GM19372 (cell line): ENCODE measurements around the gene ATP6V0C.

ENCODE experiments used
- ATAC-seq: cut with Tn5 transposase; IDR thresholded peaks from one replicate; pipeline ENCODE4 v1.9.1; 2021; ENCODE audit warnings: mild to moderate bottlenecking, low read depth, moderate library complexity; ENCODE audit not compliant: unreplicated experiment

The ATP6V0C gene

DNA sequence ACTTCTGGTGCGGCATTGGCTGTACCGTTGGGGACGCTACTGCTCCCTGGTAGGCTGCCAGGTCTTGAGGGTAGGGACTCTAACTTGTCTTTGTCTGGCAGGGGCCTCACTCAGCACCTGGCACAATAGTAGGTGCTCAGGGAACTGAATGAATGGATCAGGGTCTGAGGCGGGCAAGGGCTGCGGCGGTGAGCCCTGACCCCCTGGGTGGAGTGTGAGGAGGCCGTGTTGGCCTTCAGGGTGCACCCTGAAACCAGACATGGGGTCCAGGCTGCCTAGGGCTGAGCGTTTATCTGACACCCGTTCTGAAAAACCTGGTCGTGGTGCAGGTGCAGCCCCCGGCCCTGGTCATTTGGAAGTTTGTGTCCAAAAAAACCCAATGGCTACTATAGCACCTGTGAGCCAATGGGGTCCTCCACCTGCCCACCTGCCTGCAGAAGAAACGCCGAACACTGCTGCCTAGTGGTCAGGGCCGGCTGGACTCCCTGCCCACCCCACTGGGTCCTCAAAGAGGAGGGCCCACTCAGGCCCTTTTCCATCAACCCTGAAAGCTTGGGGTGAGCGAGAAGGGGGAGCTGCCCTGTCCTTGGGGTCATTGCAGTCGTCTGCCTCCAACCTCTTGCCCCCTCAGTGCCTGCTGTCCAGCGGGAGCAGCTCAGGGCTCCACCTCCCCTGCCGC, 4.9 kb upstream of the ATP6V0C start:
- ATAC-seq = no peak

DNA sequence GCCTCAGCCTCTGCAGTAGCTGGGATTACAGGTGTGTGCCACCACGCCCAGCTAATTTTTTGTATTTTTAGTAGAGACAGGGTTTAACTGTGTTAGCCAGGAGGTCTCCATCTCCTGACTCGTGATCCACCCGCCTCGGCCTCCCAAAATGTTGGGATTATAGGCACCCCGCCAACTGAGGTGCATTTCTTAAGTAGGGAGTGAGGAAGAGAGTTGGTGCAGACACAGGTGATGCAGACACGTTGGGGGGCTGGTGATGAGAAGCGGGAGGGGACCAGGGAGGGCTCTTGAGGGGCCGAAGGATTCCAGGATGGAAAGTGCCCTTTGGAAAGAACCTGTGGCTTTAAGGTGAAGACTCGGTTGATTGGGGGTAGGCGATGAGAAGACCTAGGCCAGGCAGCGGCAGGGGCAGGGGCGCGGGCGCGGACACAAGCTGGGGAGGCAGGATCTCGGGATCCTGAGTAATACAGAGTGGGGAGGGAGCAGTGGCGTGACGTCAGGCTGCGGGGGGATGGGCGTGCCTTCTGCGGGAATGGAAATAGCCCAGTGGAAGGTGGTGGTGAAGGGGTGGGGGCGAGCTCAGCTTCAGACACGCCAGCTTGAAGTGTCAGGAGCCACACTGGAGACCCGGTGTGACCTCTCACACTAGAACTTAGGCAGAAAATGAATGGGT, 2.5 kb upstream of the ATP6V0C start:
- no peak for ATAC-seq

DNA sequence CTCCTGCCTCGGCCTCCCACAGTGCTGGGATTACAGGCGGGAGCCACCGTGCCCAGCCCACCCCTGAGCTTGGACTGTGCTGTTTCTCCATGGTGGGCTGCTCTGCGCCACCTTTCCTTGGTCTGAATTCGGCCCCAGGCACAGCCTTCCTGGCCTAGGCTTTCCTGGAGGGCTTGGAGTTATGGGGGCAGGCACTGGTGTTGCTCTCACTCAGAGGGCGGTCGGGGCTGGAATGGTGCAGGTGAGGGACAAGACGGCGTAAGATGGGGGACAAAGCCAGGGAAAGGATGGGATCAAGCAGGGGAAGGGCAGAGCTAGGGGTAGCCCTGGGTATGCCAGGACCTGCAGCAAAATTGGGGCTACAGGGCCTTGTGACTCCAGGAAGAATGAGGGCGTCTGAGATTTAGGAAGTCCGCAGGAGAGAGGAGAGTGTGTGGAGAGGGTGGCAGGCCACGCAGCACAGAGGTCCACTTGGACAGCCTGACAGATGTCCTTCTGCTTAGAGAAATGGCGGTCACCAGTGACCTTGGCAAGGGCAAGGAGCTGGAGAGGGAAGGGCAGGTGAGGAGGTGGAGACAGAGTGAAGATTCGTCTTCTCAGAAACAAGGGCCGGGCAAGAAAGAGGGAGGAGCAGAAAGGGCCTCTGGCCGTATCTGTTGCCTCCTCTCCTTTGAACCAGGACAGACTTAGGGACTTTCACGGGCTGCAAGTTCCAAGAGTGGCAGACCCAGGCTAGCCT, 1.6 kb upstream of the ATP6V0C start:
- no peak for ATAC-seq

DNA sequence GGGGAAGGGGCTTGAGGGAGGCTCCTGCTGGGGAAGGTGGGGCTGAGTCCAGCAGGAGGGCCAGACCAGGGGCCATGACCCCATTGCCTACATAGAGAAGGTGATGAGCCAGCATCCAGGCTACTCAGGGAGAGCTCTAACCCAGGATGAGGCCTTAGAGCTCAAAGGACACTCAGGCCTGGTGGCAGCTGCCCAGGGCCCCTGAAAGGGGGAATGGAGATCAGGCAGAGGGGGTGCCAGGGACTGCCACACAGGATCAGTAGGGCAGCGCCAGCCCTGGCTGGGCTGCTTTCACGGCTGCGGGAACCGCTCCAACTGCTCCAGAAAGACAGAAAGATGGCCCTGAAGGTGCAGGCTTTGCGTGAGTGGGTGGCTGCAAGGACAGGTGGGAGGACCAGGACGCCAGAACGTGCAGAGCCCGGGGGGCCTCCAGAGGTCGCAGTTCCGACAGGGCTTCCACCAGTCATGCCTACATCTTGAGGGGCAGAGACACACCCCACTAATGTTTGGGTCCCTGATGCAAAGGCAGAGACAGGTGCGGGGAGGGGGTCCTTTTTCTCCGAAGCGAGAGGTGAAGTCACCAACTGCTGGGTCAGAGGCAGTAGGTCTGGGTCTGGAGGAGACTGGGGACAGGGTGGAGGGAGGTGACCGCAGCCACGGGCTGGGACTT, 882 bp upstream of the ATP6V0C start:
- no peak for ATAC-seq

DNA sequence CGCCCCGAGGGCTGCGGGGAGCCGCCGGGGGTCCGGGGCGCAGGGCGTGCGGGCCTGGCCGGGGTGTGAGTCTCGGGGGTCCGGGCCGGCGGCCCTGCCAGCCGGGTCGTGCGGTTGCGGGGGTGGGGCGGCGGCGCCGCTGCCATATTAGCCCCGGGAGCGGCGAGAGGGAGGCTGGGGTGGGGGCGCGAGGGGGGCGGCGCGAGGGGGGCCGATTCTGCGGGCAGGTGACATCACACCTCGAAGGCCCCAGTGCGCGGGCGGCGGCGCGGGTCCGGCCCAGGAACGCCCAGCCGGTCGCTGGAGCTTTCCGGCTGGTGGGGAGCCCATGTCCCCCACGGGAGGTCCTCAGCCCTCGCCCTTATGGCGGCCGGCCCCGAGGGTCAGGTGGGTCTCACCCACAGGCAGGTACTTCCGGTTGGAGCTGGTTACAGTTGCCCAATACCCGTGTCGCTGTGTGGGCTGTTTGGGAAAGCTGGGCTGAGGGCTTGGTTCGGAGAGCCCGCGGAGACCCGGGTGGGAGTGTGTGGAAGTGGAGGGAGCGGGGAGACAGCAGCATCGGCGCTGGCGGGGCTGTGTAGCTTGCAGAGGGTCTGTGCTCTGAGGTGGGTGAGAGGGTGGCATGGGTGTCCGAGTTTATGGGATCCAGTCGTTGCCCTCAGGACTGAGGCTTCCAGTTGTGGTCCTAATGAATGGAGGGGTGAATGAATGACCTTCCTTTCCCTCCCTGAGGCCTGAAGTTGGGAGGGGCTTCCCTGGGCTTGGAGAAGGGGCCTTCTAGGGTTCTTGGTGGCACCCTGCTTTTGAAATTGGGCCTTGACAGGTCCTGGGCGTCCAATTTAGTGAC, 804 bp downstream of the ATP6V0C start:
- peak; percentile 0 for ATAC-seq

DNA sequence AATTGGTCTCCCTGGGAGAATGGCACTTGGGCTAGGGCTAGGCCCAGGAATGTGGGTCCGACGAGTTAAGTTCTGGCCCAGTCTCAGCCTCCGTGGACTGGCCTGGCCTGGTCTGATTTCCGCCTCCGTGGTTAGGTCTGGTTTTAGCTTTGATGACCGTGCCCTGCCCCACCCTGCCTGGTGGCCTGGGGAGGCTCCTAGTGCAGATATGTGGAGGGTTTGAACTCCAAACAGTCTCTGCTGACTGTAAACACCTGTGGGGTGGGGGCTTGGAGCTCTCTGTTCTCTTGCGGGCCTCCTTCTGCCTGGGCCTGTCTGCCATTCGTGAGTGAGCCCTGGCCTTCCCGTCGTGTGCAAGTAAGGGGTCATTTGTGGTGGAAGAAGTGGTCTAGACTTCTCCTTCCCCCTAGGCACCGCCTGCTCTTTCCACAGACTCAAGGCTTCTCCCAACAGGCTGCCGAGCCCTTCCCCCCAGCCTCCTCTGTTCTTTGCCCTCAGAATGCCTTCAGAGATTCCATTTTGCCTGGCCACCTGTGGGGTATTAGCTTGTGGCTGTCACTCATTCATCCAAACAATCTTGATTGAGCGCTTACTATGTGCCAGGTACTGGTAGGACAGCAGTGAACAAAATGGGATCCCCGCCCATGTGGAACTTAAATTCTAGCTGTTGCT, 1.6 kb downstream of the ATP6V0C start:
- ATAC-seq = no peak

DNA sequence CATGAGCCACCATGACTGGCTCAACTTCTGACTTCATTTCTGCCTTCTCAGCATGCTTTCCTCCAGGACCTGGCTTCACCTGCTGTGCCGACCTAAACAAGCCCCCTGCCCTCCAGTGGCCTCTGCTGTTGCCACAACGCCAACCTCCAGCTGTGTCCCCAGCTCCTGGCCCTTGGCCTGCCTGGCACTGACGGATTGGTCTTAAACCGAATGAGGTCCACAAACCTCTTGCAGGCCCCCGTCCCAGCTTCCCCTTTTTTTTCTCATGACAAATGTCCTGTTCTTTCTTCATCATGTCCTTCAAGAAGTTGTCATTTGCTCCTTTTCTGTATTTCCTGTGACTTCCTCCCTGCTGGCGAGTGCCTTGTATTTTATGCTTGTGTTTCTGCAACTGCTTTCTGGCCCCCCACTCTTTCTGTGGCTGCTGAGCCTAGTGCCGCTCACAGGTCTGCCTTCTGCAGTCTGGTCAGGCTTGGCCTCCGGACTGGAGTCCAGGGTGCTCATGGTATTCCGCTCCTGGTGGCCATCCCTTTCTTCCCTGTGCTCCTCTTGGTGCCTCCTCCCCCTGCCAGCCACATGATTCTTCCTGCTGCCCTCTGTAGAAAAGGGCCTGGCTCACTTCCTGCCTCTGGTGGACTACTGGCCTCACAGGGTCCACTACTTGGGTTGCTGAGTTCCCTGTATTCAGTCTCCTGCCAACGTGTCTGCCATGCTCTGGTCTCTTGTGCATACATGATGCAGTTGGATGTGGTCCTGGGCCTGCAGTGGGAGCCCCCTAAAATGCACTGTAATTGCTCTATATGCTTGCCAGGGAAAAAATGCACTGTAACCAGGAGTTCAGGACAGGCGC, 2.9 kb downstream of the ATP6V0C start:
- ATAC-seq = no peak

DNA sequence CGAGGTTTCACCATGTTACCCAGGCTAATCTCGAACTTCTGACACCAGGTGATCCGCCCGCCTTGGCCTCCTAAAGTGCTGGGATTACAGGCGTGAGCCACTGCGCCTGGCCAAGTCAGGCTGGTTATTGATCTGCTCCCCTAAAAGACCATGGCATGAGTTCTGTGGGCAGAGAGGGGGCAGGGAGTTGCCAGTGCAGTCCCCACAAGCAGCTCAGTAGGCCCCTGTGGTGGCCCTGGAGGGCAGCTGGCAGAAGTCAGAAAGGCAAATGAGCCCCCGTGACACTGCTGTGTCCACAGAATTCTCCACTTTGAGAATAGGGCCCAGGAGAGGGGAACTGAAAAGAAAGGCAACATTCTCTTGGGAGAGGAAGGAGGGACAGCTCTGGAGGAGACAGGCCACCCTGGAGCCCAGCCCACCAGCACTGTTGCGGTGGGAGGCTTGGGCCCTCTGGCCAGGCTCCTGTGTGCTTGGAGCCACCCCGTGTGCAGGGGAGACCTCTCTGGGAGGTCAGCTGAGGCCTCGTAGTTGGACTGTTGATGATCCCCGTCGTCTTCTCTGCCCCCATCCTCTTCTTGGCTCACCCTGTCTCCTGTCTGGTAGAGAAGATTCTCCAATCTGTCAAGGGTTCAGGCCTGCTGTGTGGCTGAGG, 4.3 kb downstream of the ATP6V0C start:
- no peak for ATAC-seq

DNA sequence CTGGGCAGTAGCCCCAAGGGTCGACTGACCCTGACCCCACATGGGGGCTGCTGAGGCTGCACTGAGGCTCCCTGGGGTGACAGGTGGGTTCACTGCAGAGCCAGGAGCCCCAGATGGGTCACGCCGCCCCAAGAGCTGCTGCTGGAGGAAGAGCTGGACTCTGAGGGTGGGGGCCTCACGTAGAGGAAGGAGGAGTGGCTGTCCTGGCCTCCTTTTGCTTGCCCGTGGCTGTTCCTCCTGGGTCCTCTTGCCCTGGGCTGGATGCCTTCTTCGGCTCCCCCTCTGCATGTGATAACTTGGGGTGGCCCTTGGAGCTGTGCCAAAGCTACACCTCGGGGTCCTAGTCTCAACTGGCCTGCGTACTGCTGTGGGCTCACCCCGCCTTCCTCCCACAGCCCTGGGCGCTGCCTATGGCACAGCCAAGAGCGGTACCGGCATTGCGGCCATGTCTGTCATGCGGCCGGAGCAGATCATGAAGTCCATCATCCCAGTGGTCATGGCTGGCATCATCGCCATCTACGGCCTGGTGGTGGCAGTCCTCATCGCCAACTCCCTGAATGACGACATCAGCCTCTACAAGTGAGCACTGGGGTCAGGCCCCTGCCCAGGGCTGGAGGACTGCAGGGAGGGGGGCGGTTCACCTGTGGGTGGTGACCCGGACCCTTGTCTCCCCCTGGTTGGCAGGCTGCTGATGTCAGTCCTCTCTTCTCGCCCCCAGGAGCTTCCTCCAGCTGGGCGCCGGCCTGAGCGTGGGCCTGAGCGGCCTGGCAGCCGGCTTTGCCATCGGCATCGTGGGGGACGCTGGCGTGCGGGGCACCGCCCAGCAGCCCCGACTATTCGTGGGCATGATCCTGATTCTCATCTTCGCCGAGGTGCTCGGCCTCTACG, 5.3 kb downstream of the ATP6V0C start:
- ATAC-seq = no peak

DNA sequence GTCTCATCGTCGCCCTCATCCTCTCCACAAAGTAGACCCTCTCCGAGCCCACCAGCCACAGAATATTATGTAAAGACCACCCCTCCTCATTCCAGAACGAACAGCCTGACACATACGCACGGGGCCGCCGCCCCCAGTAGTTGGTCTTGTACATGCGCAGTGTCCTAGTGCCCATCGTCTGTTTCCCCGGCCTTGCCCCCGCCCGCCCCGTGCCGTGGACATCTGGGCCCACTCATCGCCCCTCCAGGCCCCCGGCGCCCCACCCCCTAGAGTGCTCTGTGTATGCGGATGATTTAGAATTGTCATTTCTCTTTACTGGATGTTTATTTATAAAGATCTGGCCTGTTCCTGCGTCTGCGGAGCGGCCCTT, 5.9 kb downstream of the ATP6V0C start:
- no peak for ATAC-seq

DNA sequence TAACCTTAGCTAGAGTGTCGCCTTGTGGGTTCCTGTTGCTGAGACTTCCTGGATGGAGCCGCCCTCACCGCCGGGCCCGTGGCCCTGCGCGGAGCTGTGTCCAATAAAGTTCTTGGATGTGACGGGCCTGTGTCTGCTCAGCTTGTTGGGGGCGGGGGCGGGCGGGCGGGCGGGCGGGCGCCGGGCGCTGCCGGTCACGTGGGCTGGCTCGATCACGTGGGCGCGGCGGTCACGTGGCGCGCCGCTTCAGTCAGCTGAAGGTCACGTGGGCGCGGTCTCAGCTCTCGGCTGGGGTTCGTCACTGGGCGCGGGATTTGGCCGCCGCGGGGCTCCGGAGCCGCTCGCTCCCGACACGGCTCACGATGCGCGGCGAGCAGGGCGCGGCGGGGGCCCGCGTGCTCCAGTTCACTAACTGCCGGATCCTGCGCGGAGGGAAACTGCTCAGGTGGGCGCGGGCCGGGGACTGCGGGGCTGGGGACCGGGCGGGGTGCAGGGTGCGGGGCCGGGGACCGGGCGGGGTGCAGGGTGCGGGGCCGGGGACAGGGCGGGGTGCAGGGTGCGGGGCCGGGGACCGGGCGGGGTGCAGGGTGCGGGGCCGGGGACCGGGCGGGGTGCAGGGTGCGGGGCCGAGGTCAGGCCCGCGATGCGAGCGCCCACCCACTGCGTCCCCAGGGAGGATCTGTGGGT, 6.5 kb downstream of the ATP6V0C start, which contains the start of gene AMDHD2:
AMDHD2 (plus strand) TSS at position 275 of the 687 bp plus-strand sequence; CDS start at position 363, 88 bp downstream.
- no peak for ATAC-seq

DNA sequence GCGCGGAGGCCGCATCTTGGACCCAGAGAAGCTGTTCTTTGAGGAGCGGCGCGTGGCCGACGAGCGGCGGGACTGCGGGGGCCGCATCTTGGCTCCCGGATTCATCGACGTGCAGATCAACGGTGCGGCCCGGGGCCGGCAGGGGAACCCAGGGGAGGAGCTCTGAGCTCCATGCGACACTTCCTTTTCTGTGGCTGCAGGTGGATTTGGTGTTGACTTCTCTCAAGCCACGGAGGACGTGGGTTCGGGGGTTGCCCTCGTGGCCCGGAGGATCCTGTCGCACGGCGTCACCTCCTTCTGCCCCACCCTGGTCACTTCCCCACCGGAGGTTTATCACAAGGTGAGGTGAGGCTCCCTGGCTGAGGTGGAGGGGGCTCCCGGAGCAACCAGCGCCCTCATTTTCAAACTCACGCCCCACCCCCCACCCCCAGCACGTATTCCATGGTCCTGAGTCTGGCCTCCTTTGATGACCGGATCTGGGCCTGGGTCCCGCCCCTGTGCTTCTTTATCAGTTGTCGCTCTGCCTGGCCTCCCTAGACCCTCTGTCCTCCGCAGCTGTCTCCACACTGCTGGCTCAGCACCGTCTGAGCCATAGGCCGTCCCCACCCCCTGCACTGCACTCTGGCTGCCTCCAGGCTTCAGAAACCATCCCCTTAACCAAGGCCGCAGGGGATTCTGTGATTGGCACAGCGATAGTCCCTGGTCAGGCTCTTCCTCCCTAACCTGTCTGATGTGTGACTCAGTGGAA, 7.2 kb downstream of the ATP6V0C start:
- no peak for ATAC-seq

DNA sequence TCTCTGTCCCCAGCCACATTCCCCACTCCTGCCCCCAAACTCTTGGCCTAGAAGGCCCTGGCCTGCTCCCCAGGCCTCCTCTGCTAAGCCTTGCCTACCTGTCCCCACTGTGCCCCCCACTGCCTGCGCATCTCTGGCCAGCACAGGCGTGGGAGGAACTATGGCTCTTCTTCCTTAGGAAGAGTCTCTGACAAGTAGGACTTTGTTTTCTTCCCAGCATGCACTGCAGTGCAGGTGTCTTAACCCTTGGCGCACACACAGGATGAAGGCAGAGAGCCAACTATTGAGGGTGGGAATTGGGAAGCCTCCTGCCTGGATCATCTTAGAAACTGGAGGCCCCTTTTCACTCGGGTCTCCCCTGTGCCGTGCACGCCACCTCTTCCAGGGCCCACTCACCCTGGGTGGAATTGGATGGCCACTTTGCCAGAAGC, 10.1 kb downstream of the ATP6V0C start:
- ATAC-seq = no peak

DNA sequence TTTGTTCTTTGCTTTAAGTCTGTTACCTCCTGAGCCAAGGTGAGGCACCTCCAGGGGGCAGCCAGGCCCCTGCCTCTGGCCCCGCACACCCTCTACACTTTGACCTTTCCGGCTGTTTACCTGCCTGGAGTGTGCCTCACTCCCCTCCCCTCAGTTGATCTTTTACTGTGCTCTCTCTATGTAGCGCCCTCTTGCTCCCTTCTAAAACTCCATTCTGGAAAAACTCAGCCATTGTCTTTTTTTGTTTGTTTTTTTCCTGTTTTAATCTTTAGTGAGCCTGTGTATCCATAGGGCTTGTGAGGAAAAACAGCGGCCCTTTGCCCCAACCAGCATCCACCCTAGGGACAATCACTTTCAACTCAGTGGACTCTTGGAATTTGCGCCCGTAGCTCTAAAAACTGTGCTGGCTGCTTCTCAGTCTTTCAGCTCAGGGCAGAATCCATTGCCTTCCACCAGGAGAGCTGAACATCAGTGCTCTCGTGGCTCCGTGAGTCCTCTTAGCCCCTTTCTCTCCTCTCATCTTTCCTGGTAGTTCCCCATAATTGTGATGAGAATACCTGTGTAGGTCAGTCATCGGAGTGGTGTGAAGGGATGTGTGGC, 10.7 kb downstream of the ATP6V0C start:
- no peak for ATAC-seq

DNA sequence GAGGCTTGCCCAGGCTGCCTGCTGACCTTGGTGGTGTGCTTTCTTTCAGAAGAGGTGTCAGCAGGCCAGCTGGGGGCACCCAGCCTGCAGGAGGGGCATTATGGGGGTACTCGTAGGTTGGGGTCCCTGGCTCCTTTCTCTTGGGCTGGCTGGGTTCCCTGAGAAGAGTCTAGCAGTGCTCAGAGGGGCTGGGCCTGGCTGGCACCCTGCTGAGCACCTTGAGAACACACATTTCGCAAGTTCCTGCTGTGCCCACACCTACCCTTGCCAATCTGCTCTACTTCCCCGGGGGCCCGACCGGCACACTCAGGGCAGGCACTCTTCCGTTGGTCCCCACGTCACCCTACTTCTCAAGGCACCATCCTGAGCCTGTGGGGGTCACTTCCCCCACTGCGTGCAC, 12.4 kb downstream of the ATP6V0C start:
- no peak for ATAC-seq
